SW 1271 (cell line): Measurements from ENCODE around the gene RAB7A.
"Not testable (repeated sequence)": the region's sequence is repeated elsewhere in the genome, so short reads cannot be mapped to it uniquely, and the experiment has no call there.

Experiments used
- DNase-seq, 2 experiments: peaks; one replicate each; lab custom pipeline; 2025; lab: John Stamatoyannopoulos, UW

Gene RAB7A

DNA sequence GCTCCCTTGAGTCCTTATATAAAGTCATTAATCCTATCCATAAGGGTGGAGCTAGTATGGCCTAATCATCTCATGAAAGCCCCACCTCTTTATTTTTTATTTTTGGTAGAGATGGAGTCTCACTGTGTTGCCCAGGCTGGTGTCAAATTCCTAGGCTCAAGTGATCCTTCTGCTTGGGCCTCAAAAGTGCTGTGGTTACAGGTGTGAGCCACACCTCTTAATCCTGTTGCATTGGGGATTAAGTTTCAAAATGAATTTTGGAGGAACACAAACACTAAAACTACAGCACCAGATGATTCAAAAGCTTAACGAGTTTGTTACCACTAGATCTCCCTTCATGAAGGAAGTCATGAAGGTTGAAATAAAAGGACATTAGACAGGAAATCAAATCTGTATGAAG, 27.7 kb downstream of the RAB7A start:
- no peak for DNase-seq

DNA sequence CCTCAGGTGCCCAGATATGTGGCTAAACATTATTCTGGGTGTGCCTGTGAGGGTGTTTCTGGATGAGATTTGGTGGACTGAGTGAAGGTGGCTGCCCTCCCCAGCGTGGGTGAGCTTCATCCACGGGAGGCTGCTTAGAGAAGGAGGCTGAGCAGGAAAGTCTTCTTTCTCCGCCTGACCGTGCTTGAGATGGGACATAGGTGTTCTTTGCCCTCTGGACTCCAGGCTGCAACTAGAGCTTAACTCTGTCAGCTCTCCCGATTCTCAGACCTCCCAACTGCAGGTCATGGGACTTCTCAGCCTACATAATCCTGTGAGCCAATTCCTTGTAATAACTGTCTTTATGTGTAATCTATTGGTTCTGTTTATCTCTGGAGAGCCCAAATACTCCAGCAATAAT, 34.1 kb downstream of the RAB7A start:
- no peak for DNase-seq

DNA sequence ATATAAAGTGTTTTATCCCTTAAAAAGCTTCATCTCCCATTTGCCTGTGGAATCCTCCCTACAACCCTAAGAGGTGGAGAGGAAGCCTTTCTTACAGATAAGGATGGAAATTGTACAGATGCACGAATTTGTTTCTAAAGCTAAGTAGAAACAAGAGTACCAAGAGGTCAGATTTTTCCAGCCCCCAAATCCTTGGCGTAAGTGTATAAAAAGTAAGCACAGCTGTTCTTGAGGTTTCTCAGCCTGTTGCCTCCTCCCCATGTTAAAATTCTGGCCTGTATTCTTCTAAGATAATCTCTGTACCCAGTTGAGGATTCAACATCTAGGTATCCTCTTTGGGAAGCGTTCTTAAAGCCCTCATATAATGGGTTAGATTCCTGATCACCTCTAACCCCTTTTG, 34.9 kb downstream of the RAB7A start:
- DNase-seq, result no peak

GRCh38 chr3:128761392-128761791, 35.4 kb downstream of the RAB7A start:
- DNase-seq, result no peak

- DNase-seq, result no peak
Measured at GRCh38 chr3:128763967-128764366, 38.0 kb downstream of the RAB7A start.

- no peak for DNase-seq
Measured at GRCh38 chr3:128764863-128765262, 38.9 kb downstream of the RAB7A start.

DNA sequence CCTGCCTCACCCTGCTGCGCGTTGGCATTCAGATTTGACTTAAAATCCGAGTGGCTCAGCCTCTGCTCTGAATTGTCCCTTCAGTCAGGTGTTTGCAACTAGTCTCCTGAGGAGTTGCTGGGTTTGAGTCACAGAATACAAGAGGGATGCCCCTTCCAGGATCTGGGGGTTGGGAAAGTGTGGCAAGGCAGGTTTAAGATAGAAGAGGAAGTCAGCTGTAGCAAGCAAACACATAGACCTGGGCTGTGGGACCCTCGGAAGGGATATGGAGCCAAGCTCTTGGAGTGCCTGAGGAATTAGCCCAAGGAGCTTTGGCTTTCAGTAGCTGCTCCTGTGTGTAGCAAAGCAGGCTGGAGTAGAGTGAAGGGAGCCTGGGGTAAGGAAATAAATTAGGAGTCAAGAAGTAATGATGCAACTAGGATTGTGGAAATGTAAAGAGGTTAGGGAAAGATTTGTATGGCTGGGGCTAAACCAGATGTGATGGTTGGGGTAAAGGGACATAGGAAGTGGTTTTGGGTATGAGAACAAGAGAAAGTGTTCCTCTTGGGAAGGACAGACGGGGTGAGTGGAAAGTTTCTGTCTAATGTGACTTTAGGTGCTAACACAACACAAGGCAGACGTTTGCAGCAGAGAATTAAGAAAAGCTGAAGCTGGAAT, 41.2 kb downstream of the RAB7A start:
- DNase-seq, result no peak

GRCh38 chr3:128768471-128768870, 42.5 kb downstream of the RAB7A start:
- no peak for DNase-seq

GRCh38 chr3:128770387-128770786, 44.4 kb downstream of the RAB7A start:
- DNase-seq, result no peak

- not testable (repeated sequence) for DNase-seq
Measured at GRCh38 chr3:128773189-128773588, 47.2 kb downstream of the RAB7A start.

- DNase-seq, result not testable (repeated sequence)
Measured at GRCh38 chr3:128773592-128773991, 47.6 kb downstream of the RAB7A start.

GRCh38 chr3:128775241-128775640, 49.3 kb downstream of the RAB7A start:
- no peak for DNase-seq

DNA sequence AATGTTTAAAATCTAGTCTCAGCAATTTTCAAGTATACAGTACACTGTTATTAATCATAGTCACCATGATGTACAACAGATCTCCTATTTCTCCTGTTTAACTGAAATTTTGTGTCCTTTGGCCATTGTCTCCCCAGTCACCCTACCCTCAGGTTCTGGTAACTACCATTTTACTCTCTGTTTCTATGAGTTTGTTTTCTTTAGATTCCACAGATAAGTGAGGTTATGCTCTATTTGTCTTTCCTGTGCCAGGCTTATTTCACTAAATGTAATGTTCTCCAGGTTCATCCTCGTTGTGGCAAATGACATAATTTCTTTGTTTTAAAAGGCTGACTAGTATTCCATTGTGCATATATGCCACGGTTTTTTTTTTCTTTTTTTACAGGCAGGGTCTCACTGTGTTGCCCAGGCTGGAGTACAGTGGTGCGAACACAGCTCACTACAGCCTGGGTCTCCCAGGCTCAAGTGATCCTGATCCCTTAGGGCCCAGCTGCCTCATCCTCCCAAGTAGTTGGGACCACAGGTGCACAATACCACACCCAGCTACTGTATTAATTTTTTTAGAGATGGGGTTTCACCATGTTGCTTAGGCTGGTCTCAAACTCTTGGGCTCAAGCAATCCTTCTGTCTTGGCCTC, 50.0 kb downstream of the RAB7A start:
- no peak for DNase-seq

- no peak for DNase-seq
Measured at GRCh38 chr3:128780101-128780837, 54.3 kb downstream of the RAB7A start.

- no peak for DNase-seq
Measured at GRCh38 chr3:128781164-128781563, 55.2 kb downstream of the RAB7A start.

GRCh38 chr3:128782282-128783146, 56.5 kb downstream of the RAB7A start:
- no peak for DNase-seq

DNA sequence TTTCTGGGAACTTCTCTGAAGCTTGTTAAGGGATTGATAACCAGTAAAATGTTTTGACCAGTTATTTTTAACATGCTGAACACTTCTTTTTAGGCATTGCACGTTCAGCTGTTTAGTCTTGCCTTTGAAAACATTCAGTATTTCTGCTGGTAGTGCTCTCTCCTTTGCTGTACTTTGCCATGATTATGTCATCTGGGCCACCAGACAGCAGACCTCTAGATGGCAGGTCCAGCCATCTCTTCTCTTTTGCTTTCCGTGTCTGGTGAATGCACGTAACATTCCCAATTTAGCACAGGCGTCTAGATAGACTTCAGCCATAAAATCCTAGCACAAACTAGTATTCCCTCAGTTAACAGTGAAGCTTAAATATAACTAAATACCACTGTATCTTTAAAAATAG, 57.8 kb downstream of the RAB7A start:
- no peak for DNase-seq

GRCh38 chr3:128784232-128784631, 58.2 kb downstream of the RAB7A start:
- DNase-seq, result no peak

GRCh38 chr3:128784843-128785242, 58.9 kb downstream of the RAB7A start:
- no peak for DNase-seq

DNA sequence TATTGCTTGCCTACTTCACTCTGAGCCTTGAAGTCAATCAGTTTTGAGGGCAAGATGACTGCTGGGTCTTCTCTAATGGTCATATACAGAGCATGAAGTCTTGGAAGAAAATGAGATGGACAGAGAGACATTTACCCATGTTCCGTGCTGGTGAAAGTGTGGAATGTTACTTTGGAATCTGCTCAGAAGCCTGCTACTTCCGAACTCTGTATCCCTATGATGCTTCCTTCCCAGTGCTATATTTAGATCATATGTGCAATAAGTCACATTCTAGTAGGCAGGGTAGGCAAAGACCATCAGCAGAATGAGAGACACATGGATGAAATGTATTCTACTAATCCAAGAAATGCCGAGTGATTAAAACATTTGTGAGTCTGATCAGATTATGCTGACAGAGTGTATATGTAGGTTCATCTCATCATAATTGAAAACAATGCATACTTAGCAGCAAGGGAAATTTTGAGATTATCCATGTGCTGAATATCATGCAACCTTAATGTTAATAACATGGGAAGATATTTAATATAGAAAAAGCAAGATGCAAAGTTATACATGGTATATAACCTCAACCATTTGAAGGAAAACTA, 60.5 kb downstream of the RAB7A start:
- DNase-seq, result no peak

DNA sequence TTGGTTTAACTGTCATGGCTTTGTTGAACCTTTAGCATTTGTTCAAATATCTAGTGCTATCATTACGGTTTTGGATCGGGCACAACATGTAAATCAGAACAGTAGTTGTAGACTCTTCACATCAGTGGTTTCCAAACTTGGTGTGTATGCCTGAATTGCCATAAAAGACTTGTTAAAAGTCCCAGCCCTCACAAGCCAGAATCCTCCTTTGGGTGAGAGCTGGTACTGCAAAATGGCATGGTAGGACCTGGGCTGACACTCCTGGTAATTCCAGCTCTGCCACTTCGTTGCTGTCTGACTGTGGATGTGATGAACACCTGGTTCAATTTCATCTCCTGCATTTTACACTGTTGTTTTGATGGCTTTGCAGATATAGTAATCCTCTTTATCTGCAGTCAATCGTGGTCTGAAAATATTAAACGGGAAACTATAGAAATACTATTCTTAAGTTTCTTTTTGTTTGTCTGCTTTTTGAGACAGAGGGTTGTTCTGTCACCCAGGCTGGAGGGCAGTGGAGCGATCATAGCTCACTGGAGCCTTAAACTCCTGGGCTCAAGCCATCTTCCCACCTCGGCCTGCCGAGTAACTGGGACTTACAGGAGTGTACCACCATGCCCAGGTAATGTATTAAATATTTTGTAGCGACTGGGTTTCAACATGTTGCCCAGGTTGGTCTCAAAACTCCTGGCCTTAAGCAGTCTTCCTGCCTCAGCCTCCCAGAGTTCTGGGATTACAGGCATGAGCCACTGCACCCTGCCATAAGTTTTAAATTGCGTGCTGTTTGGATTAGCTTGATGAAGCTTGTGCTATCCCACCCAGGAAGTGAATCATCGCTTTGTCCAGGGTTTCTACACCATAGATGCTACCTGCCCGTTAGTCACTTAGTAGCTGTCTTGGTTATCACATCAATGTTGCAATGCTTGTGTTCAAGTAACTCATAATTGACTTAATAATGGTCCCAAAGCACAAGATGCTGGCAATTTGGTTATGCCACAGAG, 61.6 kb downstream of the RAB7A start:
- DNase-seq, result peak; percentile 45 to 91
